NCI-H146 treated with DMSO at 0.1 percent for 48 hours (cell line): Measurements from ENCODE around the gene ANO4.
A peak's percentile ranks its signal among the peaks of the same experiment; 100 is the strongest.
"Not testable (repeated sequence)": the region's sequence is repeated elsewhere in the genome, so short reads cannot be mapped to it uniquely, and the experiment has no call there.

ENCODE experiments used
- DNase-seq: peaks from one replicate; lab custom pipeline; 2025; ENCODE audit not compliant: unreplicated experiment; lab: John Stamatoyannopoulos, UW

ANO4 gene

DNA sequence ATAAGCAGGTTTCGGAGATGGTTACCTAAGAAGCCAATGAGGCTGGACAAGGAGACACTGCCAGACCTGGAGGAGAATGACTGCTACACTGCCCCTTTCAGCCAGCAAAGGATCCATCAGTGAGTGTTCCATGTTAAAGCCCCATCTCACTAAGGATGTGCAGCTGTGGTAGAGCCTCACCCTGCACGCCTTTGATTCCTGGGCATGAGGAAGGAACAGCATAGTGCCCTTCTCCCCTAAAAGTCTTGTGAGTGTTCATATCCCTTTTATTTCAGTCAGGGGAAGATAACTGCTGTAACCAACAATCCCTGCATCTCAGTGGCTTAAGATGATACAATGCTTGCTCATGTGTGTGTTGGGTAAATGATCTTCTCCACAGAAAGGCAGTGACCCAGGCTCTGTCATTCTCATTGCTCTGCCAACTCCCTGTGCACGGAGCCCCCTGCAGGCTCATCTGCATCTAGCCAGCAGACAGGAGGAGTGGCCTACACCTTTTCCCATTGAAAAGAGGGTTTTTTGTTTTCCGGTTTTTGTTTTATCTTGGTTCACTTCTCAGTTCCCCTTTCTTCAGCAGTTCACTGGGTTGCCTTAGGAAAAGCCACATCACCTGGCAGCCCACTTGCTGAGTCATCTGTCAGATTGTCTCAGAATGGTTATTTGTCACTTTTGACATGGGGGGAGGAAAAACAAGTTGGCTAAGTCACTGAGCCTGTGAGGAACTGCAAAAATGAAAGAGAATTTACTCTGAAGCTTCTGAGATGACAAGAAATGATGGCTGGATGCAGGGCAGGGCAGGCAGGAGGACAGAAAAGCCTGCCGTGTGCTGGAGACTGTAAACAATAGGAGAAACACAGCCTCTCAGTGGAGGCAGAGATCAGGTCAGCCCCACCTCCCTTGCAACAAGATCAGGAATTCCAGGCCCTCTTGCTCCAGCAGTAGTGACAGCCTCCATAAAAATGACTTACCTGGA, 193.3 kb downstream of the ANO4 start:
- peak; percentile 43 for DNase-seq

DNA sequence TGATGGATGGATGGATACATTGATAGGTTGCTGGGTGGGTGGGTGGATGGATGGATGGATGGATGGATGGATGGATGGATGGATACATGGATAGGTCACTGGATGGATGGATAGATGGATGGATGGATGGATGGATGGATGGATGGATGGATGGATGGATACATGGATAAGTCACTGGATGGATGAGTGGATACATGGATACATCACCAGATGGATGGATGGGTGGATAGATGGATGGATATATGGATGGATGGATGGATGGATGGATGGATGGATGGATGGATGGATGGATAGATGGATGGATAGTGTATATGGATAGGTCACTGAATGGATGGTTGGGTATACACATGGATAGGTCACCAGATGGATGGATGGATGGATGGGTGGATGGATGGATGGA, 194.9 kb downstream of the ANO4 start:
- DNase-seq: not testable (repeated sequence)

DNA sequence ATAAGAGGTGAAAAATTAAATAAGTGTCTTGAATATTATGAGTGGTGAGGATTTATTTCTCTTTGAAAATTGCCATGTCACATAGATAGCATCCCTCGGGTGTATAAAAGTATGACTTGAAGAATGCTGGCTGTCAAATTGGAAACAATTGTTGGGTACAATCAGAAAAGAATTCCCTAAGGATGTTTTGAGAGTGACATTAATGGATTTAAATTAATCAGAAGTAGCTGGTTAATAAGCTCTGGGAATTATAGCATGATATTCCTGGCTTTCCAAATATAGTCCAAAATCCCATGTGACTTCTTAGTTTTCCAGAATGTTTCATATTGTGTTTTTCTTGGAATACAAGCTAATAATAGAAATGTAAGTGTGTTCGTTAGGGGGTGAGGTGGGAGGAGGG, 196.5 kb downstream of the ANO4 start:
- no peak for DNase-seq

DNA sequence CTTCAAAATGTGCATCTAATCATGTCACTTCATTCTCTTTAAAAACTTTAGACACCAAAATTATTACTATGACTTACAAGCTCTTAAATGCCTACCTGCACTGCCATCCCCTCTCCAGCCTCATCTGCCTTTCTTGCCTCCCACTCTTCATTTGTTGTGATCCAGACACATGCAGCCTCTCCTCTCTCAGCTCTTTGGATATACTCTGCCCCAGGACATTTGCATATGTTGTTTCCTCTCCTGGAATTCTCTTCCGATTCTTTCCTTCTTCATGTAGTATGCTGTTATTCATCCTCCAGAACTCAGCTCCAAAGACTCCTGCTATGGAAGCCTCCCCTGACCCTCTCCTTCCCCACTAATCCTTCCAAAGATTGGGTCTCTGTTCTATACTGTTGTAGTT, 197.6 kb downstream of the ANO4 start:
- no peak for DNase-seq

DNA sequence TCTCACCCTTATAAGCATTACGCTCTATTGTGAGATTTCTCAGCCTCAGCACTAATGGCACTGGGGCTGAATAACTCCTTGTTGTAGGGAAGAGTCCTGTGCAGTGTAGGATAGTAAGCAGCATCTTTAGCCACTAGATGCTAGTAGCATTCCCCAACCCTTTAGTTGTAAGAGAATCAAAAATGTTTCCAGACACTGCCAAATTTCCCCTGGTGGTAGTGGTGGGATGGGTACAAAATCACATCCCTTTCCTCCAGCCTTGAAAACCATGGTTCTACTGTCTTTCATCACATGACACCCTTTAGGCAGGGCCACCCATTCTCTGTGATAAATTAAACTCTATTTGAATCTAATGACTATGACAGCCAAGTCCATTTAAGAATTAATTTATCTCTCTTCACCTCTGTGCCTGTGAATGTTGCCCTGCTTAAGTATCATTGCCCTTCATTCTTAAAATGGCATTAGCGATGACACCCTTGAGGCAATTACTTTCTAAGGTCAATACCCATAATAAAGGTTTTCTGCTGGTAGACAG, 199.4 kb downstream of the ANO4 start:
- DNase-seq: no peak

DNA sequence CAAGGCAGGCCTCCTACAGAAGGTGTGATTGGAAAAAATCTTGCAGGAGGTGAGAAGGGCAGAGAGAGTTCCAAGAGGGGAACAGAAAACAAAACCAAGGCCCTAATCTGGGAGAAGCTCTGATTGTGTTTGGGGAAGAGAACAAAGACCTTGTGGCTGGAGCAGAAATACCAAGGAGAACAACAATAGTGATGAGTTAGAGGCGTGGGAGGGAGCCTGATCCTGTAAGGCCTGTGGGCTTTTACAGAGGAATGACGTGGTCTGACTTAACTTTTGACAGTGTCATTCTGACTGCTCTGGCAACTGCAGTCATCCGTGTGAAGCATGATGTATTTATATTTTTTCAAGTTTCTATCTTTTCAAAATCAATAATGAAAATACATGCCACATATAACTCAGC, 200.6 kb downstream of the ANO4 start:
- no peak for DNase-seq

DNA sequence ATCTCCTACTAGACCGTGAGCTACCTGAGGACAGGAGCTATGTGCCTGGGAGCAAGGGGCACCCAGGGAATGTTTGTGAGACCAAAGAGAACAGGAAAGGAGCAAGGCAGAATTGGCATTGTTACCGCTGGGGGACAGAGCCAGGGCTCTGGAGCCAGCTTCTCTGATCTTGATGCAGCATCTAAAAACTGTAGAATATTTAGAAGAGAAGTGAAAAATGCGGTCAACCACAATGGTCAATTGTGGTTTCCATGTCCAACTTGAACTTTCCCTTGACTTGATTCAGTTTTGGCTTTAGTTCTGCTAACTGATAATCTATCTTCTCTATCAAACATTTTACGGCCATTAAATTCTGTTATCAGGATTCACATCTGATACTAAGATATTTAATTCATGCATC, 201.2 kb downstream of the ANO4 start:
- no peak for DNase-seq

DNA sequence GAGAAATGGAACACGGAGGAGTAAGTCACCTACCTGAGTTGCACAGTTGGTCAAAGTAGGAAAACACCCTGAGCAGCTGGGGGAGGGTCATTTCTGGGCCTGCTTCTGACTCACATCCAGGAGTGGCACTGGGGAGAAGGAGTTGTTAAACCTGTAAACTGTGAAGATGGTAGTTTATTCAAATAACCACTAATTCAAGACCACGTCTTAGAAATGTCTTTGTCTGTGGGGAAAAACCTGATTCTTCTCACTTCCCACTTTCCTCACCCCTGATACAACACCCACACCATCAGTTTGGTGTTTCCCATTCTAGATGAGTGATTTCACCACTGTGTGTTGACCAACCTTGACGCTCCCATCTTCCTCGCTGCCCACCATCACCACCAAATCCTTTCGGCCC, 207.1 kb downstream of the ANO4 start:
- DNase-seq: no peak

DNA sequence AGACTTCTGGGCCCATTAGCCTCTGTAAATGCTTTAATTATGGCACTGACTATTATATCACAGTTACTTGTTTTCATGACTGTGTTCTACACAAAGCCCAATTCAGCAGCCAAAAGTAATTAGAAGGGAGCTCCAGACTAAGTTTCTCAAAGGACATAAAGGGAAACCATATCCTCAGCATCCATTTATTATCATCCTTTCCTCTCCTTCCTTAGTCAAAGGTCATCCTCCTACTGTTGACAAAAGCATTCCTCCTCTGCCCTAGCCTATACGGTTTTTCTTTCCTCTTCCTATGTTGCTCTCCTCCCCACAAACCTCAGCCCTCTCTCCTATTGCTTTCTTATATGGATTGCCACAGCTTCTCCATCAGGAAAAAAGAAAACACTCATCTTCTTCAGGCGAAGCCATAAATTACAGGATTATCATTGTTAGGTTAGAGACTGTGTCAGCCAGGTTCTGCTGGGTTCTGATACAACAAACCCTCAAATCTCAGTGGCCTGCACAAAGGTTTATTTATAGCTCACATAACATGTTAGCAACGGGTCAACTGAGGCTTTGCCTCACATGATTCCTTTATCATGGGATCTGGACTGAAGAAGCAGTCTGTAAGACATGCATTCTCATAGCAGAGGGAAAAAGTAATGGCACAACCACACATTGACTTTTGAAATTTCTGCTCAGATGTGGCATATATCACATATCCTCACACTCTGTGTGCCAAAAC, 208.3 kb downstream of the ANO4 start:
- no peak for DNase-seq

DNA sequence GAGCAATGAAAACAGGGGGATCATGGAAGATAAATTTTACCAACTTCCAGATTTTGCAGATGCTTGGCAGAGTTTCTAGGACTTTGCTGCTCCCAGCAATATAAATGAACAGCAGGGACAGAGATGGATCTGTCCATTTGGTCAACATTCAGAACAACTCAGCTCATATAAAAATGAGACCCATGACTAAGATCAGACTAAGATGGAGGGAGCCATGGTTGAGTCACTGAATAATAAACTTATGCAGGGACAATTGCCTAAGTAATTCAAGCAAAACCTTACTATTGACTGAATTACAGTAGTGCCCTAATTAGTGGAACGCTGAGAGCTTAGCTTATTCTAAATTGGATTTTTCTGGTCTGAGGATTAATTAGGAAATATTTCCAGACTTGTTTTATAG, 210.3 kb downstream of the ANO4 start:
- DNase-seq: no peak

DNA sequence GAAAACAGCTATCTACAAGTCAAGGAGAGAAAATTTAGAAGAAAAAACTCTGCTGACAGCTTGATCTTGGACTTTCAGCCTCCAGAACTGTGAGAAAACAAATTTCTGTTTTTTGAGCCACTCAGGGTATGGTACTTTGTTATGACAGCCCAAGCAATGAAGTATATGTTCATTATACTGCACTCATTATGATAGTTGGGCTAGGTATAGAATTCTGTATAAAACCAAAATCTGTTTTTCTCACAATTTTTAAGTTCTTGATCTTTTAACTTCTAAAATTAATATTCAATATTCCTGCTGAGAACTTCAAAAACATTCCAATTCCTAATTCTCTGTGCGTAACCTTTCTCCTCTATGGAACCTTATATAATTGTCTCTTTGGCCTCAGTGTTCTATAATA, 214.7 kb downstream of the ANO4 start:
- DNase-seq: no peak

DNA sequence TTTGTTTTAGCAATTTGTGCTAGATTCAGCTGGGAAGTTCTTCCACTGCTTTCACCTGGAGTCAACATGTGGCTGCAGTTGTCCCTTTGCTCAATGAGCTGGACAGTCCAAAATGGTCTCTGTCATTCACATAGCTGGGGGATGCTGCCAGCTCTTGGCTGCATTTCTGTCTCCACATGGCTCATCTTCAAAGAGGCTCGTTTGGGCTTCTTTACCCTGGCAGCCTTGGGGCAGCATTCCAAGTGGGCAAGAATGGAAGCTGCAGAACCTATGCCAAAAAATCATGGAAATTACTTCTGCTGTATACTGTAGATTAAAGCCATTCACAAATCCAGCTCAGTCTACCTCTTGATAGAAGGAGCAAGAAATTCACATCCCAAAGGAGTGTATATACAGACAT, 216.3 kb downstream of the ANO4 start:
- DNase-seq: no peak

DNA sequence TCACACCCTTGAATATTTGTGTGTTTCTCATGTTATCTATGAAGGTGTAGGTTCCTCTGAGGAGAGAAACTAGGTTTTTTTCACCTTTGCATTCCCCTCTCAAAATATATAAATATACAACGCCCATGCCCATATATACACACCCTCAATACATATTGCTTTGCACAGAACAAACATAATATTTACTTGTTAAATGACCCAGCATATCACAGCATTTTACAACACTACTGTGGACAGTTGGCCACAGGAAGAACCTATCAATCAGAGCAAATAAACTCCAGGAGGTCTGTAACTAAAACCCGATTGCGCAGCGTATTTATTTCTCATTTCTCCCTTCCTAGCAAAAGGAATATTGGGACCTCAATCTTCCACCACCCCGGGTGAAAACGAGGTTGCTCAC, 219.4 kb downstream of the ANO4 start:
- peak; percentile 70 for DNase-seq

DNA sequence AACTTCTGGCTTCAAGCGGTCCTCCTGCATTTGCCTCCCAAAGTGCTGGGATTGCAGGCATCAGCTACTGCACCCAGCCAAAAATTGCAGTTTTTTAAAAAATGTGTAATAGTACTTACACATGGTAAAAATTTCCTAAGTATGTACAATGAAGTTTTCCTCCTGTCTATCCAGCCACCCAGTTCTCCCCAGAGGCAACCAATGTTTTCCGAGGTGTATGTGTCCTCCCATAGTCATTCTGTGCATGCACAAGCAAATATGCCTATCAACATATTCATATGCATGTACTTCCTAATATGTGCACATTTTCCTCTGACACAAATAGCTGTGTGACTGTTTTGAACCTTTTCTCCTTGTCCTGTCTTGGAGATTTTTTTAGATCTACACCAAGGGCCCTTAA, 220.5 kb downstream of the ANO4 start:
- DNase-seq: no peak

DNA sequence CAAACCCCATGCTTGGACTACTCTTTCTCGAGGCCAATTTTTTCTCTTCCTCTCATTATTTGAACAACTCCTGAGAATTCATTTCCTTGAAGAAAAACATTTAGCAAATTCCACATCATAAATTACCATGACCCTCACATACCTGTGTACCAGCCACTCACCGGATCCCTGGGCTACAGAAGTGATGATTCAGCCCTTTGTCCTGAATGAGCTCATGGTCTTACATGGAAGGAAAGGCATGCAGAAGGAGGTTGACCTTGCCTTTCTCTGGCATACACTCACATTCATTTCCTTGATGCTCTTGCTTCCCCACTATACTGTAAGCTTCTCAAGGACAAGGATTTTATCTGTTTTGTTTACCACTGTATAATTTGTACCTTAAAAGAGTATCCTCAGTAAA, 224.0 kb downstream of the ANO4 start:
- no peak for DNase-seq

DNA sequence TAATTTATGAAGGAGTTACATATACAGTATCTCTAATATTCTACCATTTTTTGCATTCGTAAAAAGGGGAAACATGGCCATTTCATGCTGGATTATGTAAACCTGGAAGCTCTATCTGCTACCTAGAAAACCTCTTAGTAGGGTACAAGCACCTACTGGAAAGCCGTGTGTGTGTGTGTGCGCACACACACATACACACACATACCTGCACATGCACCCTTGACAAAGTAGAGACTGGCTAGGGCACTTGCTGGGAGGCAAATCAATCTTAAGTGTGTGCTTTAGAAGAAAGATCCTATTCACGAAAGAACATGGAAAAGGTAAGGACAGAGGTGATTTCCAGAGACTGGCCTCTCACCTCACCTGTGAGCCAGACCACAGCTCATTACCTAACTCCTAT, 224.6 kb downstream of the ANO4 start:
- no peak for DNase-seq

DNA sequence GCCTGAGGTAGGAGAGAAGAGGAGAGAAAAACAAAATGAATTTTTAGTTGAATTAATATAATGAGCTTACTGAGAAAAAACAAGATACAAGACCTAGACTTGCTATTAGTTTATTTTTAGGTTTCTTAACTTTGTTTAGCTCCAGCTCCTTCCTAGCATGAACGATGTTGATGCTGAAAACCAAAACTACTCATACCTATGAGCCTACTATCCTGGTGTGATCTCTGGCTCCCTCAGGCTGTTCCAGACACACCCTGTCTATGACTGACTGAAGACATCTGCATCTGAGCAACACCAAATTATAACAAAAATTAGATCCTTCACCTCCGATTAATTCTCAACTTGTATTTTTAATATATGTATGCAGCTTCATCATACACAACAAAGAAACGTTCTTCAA, 225.1 kb downstream of the ANO4 start:
- DNase-seq: no peak

DNA sequence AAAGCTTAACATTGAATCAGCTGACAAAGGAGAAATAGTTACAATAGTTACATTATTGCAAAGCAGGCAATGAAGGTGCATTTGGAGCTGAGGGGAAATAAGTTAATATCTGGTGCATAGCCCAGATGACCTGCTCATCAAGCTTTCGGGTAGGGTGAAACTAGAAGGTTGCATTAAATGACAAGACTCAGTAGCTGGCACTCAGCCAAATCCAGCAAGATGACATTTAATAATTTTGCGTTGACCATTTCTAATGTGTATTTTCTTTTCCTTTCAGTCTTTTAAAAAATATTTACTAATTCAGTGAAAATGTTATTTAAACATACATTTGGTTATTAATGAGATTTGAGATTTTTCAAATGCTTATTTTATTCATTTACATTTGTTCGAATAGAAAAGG, 226.9 kb downstream of the ANO4 start:
- no peak for DNase-seq

DNA sequence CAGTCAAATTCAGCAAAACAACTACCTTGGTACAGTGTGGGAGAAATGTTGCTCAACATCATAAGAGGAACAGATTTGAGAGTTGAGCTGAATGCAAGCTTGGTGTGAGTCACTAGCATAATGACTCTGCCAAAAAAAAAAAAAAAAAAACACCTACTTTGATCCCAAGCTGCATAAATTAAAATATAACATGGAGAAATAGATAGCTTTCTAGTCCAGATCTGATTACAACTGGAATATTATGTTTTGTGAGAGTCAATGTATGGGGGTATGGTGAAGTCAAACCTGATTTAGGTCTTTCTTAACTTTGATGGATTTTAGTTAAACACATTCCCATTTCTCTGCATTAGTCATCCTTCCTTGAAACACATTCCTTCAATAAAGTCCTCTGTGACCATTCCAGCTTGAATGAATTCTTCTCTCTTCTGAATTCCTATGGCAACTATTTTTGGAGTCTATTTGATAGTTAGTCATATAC, 227.4 kb downstream of the ANO4 start:
- no peak for DNase-seq

DNA sequence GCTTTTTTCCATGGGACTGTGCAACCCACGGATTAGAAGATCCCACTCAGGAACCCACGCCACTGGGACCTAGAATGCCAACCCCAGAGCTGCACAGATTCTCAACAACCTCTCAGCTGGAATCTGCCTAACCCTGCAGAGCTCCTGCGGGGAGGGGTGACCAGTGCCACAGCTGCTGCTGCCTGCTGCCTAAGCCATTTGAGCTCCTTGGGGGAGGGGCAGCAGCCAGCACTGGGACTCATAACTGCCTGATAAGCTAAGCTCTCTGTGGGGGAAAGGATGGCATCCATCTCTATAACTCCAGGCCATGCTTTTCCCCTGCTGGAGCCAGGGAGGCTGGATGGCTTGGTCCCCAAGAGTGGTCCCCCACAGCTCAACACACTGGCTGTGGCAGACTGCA, 232.6 kb downstream of the ANO4 start:
- no peak for DNase-seq

DNA sequence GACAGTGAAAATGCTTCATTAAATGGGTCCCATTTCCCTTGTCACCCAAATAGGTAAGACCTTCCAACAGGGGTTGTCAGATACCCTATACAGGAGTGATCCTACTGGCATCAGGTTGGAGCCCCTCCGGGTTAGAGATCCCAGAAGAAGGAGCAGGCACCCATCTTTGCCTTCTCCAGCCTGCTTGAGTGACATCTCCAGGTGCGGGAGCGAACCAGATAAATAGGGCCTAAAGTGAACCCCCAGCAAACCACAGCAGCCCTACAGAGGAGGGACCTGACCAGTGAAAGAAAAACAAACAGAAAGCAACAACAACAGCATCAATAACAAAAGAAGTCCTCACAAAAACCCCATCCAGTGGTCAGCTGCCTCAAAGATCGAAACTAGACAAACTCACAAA, 233.2 kb downstream of the ANO4 start:
- DNase-seq: no peak

DNA sequence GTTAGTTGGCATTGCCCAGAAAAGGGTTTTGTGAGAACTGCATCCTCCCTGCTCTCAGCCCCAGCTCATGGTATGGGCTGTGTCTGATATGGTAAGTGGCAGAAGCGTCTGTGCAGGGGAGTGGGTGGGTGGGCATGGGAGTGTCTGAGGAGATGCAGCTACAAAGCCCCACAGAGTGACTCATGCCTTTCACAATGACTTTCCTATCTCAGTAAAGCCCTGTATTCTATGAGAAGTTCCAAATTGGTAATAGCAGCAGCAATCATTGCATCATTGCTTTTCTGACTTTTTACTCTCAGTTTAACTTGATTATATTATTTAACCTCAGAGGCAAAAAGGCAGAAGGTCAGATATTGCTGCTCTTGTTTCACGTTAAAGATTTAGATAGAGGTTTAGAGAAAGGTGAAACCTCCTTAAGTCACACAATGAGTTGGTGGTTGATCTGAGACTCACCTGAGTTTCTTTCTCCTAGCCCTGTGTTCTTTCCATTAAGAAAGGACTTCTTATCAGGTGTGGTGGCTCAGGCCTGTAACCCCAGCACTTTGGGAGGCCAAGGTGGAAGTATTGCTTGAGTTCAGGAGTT, 243.8 kb downstream of the ANO4 start:
- DNase-seq: no peak
